ENCODE measurements around the gene IFNW1.
"Not testable (repeated sequence)": the region's sequence is repeated elsewhere in the genome, so short reads cannot be mapped to it uniquely, and the experiment has no call there.

The IFNW1 gene

DNA sequence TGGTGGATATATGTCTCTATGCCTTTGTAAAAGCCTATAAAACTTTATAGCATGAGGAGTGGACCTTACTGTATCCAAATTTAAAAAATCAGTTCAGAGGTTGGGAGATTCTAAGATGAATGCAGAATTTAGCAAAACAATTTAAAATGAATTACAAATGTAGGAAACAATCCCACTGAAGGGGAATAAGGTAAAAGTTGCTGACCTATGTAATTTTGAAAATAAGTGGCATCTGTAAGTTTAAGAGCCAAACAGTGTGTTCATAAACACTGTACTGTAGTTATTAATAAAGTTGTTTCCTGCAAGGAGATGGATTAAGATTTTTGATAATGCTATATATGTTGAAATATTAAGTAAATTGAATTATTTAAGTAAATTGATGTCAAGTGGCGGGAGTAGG lies 4.6 kb downstream of the IFNW1 start:
- DNase-seq (ENCODE audit: extremely low read depth, low read depth): no peak
- no peak for TF ChIP-seq CTCF (IDR thresholded peaks at IDR 0.05; ENCODE audit: low read depth, low read length, missing control alignments)
- no peak overlapping the region for H3K4me3 ChIP-seq (replicated peaks; ENCODE audit: low read depth, low read length)

- no peak for DNase-seq (ENCODE audit: extremely low read depth, low read depth)
- no peak overlapping the region for H3K4me3 ChIP-seq (replicated peaks; ENCODE audit: low read depth, low read length)
- no peak for TF ChIP-seq CTCF (IDR thresholded peaks at IDR 0.05; ENCODE audit: low read depth, low read length, missing control alignments)
Observed at GRCh38 chr9:21135736-21136135, 5.9 kb downstream of the IFNW1 start.

- H3K4me3 ChIP-seq (replicated peaks; ENCODE audit: low read depth, low read length); DNase-seq (ENCODE audit: extremely low read depth, low read depth): not testable (repeated sequence)
Observed at GRCh38 chr9:21128186-21128585, 13.4 kb downstream of the IFNW1 start.

DNA sequence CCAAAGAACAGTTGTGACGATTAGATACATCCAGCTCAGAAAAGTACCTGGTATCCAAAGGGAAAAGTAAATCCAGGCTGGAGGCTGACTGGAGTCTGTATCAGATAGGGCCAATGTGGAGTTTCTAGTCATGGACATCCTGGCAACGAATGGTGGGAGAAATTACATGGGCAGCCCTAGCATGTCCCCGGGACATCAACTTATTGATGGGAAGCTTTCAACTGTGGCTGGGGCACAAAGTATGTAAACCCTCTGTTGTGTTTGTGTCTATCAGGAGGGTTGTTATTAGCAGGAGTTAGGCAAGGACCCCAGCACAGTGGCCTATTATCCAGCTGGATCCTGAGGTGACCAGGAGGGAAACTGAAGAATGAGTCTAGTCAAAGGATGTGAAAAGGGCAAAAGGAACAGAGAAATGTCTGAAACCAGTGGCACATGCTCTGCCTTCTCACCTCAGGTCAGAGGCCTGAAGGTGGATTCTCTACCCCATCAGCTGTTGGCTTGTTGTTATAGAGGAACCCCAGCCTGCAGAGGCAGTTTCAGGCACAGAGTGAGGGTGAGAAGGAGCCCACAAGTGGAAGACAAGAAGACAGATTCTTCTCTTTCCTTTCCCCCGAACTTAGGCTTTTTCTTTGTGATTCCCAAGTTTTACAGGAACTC lies 19.9 kb downstream of the IFNW1 start:
- DNase-seq (ENCODE audit: extremely low read depth, low read depth): no peak
- no peak for TF ChIP-seq CTCF (IDR thresholded peaks at IDR 0.05; ENCODE audit: low read depth, low read length, missing control alignments)
- no peak overlapping the region for H3K4me3 ChIP-seq (replicated peaks; ENCODE audit: low read depth, low read length)

GRCh38 chr9:21121079-21121478 lies 20.6 kb downstream of the IFNW1 start:
- TF ChIP-seq CTCF (IDR thresholded peaks at IDR 0.05; ENCODE audit: low read depth, low read length, missing control alignments): no peak
- H3K4me3 ChIP-seq (replicated peaks; ENCODE audit: low read depth, low read length): no peak overlapping the region
- no peak for DNase-seq (ENCODE audit: extremely low read depth, low read depth)

GRCh38 chr9:21119093-21119770 lies 22.4 kb downstream of the IFNW1 start:
- no peak for DNase-seq (ENCODE audit: extremely low read depth, low read depth)
- H3K4me3 ChIP-seq (replicated peaks; ENCODE audit: low read depth, low read length): no peak overlapping the region
- TF ChIP-seq CTCF (IDR thresholded peaks at IDR 0.05; ENCODE audit: low read depth, low read length, missing control alignments): no peak

GRCh38 chr9:21114311-21114710 lies 27.3 kb downstream of the IFNW1 start:
- no peak for TF ChIP-seq CTCF (IDR thresholded peaks at IDR 0.05; ENCODE audit: low read depth, low read length, missing control alignments)
- no peak for DNase-seq (ENCODE audit: extremely low read depth, low read depth)
- H3K4me3 ChIP-seq (replicated peaks; ENCODE audit: low read depth, low read length): no peak overlapping the region
